WTC11 (cell line): ENCODE results near the gene NHERF1. TPM values are rescaled to one million over a fixed set of nuclear protein-coding genes. Genes with fewer than 3 reads are reported as not detected.

ENCODE experiments used
- ATAC-seq: fragments of 200-7000 bp; cut with Tn5 transposase; 2 replicates; pipeline ENCODE4 v1.10.0; 2021; ENCODE audit warnings: mild to moderate bottlenecking, moderate library complexity
- CTCF ChIA-PET: fragments of 300-600 bp; sonication (Branson Sonifier 250); formaldehyde crosslinking; loops from one replicate; lab custom pipeline; 2021; ENCODE audit warnings: antibody characterized with exemption; lab: Charles Lee
- POLR2A ChIA-PET: fragments of 350-600 bp; sonication (Branson Sonifier 250); formaldehyde crosslinking; loops from one replicate; lab custom pipeline; 2021; ENCODE audit warnings: antibody characterized with exemption; lab: Charles Lee
- DNase-seq: peaks from one replicate; pipeline ENCODE4 v3.0.0; 2021; ENCODE audit warnings: low spot score
- H3K27ac Mint-ChIP-seq: 2 replicates; pipeline ENCODE4 v1.8.0; 2021; ENCODE audit warnings: mixed read lengths
- H3K27me3 Mint-ChIP-seq: 2 replicates; pipeline ENCODE4 v1.8.0; 2021; ENCODE audit warnings: low read depth, mild to moderate bottlenecking, moderate library complexity, mixed read lengths
- H3K36me3 Mint-ChIP-seq: 2 replicates; pipeline ENCODE4 v1.8.0; 2021; ENCODE audit warnings: mixed read lengths
- H3K4me1 Mint-ChIP-seq: 2 replicates; pipeline ENCODE4 v1.8.0; 2022; ENCODE audit warnings: mixed read lengths
- H3K4me3 Mint-ChIP-seq: 2 replicates; pipeline ENCODE4 v1.8.0; 2021; ENCODE audit warnings: mild to moderate bottlenecking, moderate library complexity, mixed read lengths
- H3K9me3 Mint-ChIP-seq: 2 replicates; pipeline ENCODE4 v1.8.0; 2021; ENCODE audit warnings: mixed read lengths
- AFF4 ChIP-seq: sonication (generic); formaldehyde crosslinking; IDR thresholded peaks from 2 replicates; pipeline ENCODE4 v1.8.1; 2023; ENCODE audit warnings: mild to moderate bottlenecking, missing genetic modification reagents, borderline replicate concordance
- CREM ChIP-seq: sonication (generic); formaldehyde crosslinking; IDR thresholded peaks from 2 replicates; pipeline ENCODE4 v1.8.1; 2022; ENCODE audit warnings: mild to moderate bottlenecking, missing genetic modification reagents, moderate library complexity
- ETV6 ChIP-seq: sonication (generic); formaldehyde crosslinking; IDR thresholded peaks from 2 replicates; pipeline ENCODE4 v1.8.1; 2022; ENCODE audit warnings: mild to moderate bottlenecking, missing genetic modification reagents
- FOXP4 ChIP-seq: sonication (generic); formaldehyde crosslinking; IDR thresholded peaks from 2 replicates; pipeline ENCODE4 v1.8.0; 2022; ENCODE audit warnings: mild to moderate bottlenecking, missing genetic modification reagents
- GTF2I ChIP-seq: fragments of 250-450 bp; sonication (Bioruptor Pico); conservative IDR thresholded peaks from 2 replicates; pipeline ENCODE4 v1.4.0; 2021; ENCODE audit warnings: mild to moderate bottlenecking
- MLX ChIP-seq: sonication (generic); formaldehyde crosslinking; IDR thresholded peaks from 2 replicates; pipeline ENCODE4 v1.8.1; 2023; ENCODE audit warnings: mild to moderate bottlenecking, missing genetic modification reagents, moderate library complexity
- MXD4 ChIP-seq: fragments of 250-450 bp; sonication (Bioruptor Pico); IDR thresholded peaks from 2 replicates; pipeline ENCODE4 v1.8.0; 2021; ENCODE audit warnings: mild to moderate bottlenecking, moderate library complexity, borderline replicate concordance
- MYBL2 ChIP-seq: sonication (generic); formaldehyde crosslinking; IDR thresholded peaks from 2 replicates; pipeline ENCODE4 v1.8.1; 2023; ENCODE audit warnings: mild to moderate bottlenecking, moderate library complexity, missing genetic modification reagents
- NR2C2 ChIP-seq: sonication (generic); formaldehyde crosslinking; IDR thresholded peaks from 2 replicates; pipeline ENCODE4 v1.8.0; 2022; ENCODE audit warnings: mild to moderate bottlenecking, missing genetic modification reagents
- PREB ChIP-seq: sonication (generic); formaldehyde crosslinking; IDR thresholded peaks from 2 replicates; pipeline ENCODE4 v1.8.1; 2022; ENCODE audit warnings: mild to moderate bottlenecking, missing genetic modification reagents, moderate library complexity, borderline replicate concordance
- PRRX2 ChIP-seq: fragments of 250-450 bp; sonication (Bioruptor Pico); IDR thresholded peaks from 2 replicates; pipeline ENCODE4 v1.8.0; 2021; ENCODE audit warnings: mild to moderate bottlenecking
- TCF7 ChIP-seq: sonication (generic); formaldehyde crosslinking; IDR thresholded peaks from 2 replicates; pipeline ENCODE4 v1.8.0; 2022; ENCODE audit warnings: mild to moderate bottlenecking, low read depth, missing genetic modification reagents, moderate library complexity
- TEAD1 ChIP-seq: sonication (generic); formaldehyde crosslinking; IDR thresholded peaks from 2 replicates; pipeline ENCODE4 v1.8.0; 2022; ENCODE audit warnings: mild to moderate bottlenecking, missing genetic modification reagents
- USF2 ChIP-seq: sonication (generic); formaldehyde crosslinking; IDR thresholded peaks from 2 replicates; pipeline ENCODE4 v1.8.1; 2023; ENCODE audit warnings: mild to moderate bottlenecking, missing genetic modification reagents, moderate library complexity
- ZMAT4 ChIP-seq: fragments of 250-450 bp; sonication (Bioruptor Pico); IDR thresholded peaks from 2 replicates; pipeline ENCODE4 v1.9.0; 2021; ENCODE audit warnings: mild to moderate bottlenecking
- ZNF281 ChIP-seq: sonication (generic); formaldehyde crosslinking; IDR thresholded peaks from 2 replicates; pipeline ENCODE4 v1.8.0; 2023; ENCODE audit warnings: mild to moderate bottlenecking, missing genetic modification reagents
- total RNA-seq: library from RNA; stranded (reverse); gene quantifications from 3 replicates; pipeline ENCODE4 v1.2.3, GENCODE V29; 2021

The NHERF1 gene
- total RNA-seq, 1 experiment from 2014 or later = 111 TPM

GRCh38 chr17:74785096-74785980 is 36.9 kb downstream of the NHERF1 start:
- Mint-ChIP-seq H3K9me3 (no peaks in the 10 kb centered on the region), H3K27me3 (no peaks in the 10 kb centered on the region), H3K36me3 (peaks cover 4% of the 10 kb centered on the region; the same call in 1 of the 2 replicates), H3K27ac (no peak overlapping the region; the same call in 1 of the 2 replicates), H3K4me3 (no peak overlapping the region), H3K4me1 (peaks cover 26% of the 10 kb centered on the region)
- CTCF ChIA-PET = interaction anchor here (0.9 to 4.2 kb wide), 4 partner anchors 9 to 58 kb away, joined by 3 to 39 read pairs (median 4); partner anchors contain the start of gene NAT9
- POLR2A ChIA-PET = interaction anchor here (0.5 kb wide), 1 partner anchor 10 kb away, joined by 3 read pairs; no protein-coding TSS in a partner anchor
- TF ChIP-seq ZMAT4 (no peak), MXD4 (no peak), MLX (CRISPR knock-in tag) (no peak), GTF2I (CRISPR knock-in tag) (no peak), TCF7 (no peak), AFF4 (CRISPR knock-in tag) (no peak), TEAD1 (CRISPR knock-in tag) (no peak), ETV6 (CRISPR knock-in tag) (no peak), CREM (CRISPR knock-in tag) (no peak)
- DNase-seq (no peak), ATAC-seq (no peak)

- Mint-ChIP-seq H3K9me3 (no peaks in the 10 kb centered on the region), H3K27ac (no peak overlapping the region), H3K4me3 (no peak overlapping the region), H3K4me1 (peaks cover 26% of the 10 kb centered on the region), H3K27me3 (no peaks in the 10 kb centered on the region), H3K36me3 (peaks cover 7% of the 10 kb centered on the region; the same call in 1 of the 2 replicates)
- DNase-seq (no peak), ATAC-seq (no peak)
- ChIA-PET CTCF (interaction anchor here (1.0 to 4.2 kb wide), 3 partner anchors 36 to 129 kb away, joined by 3 to 39 read pairs (median 3); no protein-coding TSS in a partner anchor), POLR2A (no interaction called here)
- no peak for TF ChIP-seq FOXP4 (CRISPR knock-in tag)
These were observed 37.5 kb downstream of the NHERF1 start for GRCh38 chr17:74785981-74786360.

- TF ChIP-seq PRRX2 (CRISPR knock-in tag) (no peak), MYBL2 (no peak), NR2C2 (no peak), TEAD1 (CRISPR knock-in tag) (no peak), GTF2I (CRISPR knock-in tag) (no peak), ZNF281 (CRISPR knock-in tag) (no peak), PREB (CRISPR knock-in tag) (no peak), USF2 (CRISPR knock-in tag) (no peak)
- ChIA-PET POLR2A (no interaction called here), CTCF (interaction anchor here (1.0 to 4.2 kb wide), 3 partner anchors 41 to 129 kb away, joined by 3 to 39 read pairs (median 3); no protein-coding TSS in a partner anchor)
- no peak overlapping the region for H3K27ac Mint-ChIP-seq
- H3K4me1 Mint-ChIP-seq = peaks cover 27% of the 10 kb centered on the region
- ATAC-seq (no peak), DNase-seq (no peak)
- H3K9me3 Mint-ChIP-seq = no peaks in the 10 kb centered on the region
- H3K36me3 Mint-ChIP-seq = peaks cover 8% of the 10 kb centered on the region; the same call in 1 of the 2 replicates
- H3K27me3 Mint-ChIP-seq = no peaks in the 10 kb centered on the region
- no peak overlapping the region for H3K4me3 Mint-ChIP-seq
These were observed 38.1 kb downstream of the NHERF1 start for GRCh38 chr17:74786431-74787055.
